Activated T-cell treated with anti-CD3 and anti-CD28 coated beads for 24 hours (primary cell): ENCODE results near the gene PON2.

Experiments used
- DNase-seq: peaks from one replicate; pipeline ENCODE4 v3.0.0-alpha.2; 2020; ENCODE audit warnings: low read depth

Gene PON2

GRCh38 chr7:95444796-95445195 is 10.0 kb upstream of the PON2 start:
- no peak for DNase-seq

GRCh38 chr7:95441042-95441823 is 6.4 kb upstream of the PON2 start:
- no peak for DNase-seq

- no peak for DNase-seq
Measured at GRCh38 chr7:95440394-95441038, 5.7 kb upstream of the PON2 start.

- DNase-seq: no peak
Measured at GRCh38 chr7:95436407-95436806, 1.6 kb upstream of the PON2 start.

GRCh38 chr7:95435422-95435780 is 573 bp upstream of the PON2 start:
- no peak for DNase-seq

GRCh38 chr7:95433952-95434556 is 774 bp downstream of the PON2 start:
- no peak for DNase-seq

GRCh38 chr7:95433129-95433528 is 1.7 kb downstream of the PON2 start:
- no peak for DNase-seq

GRCh38 chr7:95432606-95433005 is 2.2 kb downstream of the PON2 start:
- no peak for DNase-seq

GRCh38 chr7:95430864-95431263 is 4.0 kb downstream of the PON2 start:
- no peak for DNase-seq

GRCh38 chr7:95429241-95429990 is 5.4 kb downstream of the PON2 start:
- DNase-seq: no peak

GRCh38 chr7:95427914-95428516 is 6.8 kb downstream of the PON2 start:
- DNase-seq: no peak

- no peak for DNase-seq
Measured at GRCh38 chr7:95427166-95427565, 7.7 kb downstream of the PON2 start.

GRCh38 chr7:95425694-95426093 is 9.1 kb downstream of the PON2 start:
- DNase-seq: no peak

- no peak for DNase-seq
Measured at GRCh38 chr7:95424716-95425115, 10.1 kb downstream of the PON2 start.

- DNase-seq: no peak
Measured at GRCh38 chr7:95421847-95422444, 12.9 kb downstream of the PON2 start.

- DNase-seq: no peak
Measured at GRCh38 chr7:95421000-95421846, 13.6 kb downstream of the PON2 start.

GRCh38 chr7:95412075-95412474 is 22.8 kb downstream of the PON2 start:
- no peak for DNase-seq

GRCh38 chr7:95411666-95412065 is 23.2 kb downstream of the PON2 start:
- DNase-seq: no peak

- DNase-seq: no peak
Measured at GRCh38 chr7:95411036-95411435, 23.8 kb downstream of the PON2 start.

GRCh38 chr7:95407751-95408150 is 27.1 kb downstream of the PON2 start:
- no peak for DNase-seq

- no peak for DNase-seq
Measured at GRCh38 chr7:95405800-95406199, 29.0 kb downstream of the PON2 start.
